NCI-H774 (cell line): ENCODE results near the gene FBXL20.
"Not testable (repeated sequence)": the region's sequence is repeated elsewhere in the genome, so short reads cannot be mapped to it uniquely, and the experiment has no call there.

ENCODE experiments used
- DNase-seq: peaks from one replicate; lab custom pipeline; 2025; lab: John Stamatoyannopoulos, UW

FBXL20 gene

DNA sequence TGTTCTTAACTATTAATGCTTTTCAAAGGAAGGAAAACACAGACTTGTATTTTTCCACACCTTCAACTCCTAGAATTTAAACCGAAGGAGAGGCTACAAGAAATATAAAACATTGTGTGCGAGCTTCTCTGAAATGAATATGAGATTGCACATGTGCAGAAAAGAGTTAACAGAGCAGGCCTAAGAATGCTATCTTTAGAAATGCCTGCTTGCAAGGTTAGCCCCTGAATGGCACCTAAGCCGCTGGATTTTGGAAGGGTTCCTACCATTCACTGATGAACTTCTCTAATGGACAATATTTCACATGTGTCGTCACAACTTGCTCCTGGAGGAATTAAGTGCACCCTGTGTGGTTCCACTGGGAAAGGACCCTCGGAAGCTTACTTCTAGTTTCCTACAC, 69.3 kb downstream of the FBXL20 start:
- no peak for DNase-seq

DNA sequence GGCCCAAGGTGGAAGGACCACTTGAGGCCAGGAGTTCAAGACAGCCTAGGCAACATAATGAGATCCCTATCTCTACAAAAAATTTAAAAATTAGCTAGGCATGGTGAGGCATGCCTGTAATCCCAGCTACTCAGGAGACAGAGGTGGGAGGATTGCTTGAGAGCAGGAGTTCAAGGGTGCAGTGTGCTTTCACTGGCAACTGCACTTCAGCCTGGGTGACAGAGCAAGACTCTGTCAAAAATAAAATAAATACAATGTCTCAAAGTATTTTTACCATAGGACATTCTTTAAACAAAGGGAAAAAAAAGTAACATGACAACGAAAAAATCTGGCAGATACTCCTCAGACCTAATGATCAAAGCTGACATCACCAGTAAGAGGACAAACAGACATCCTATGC, 72.6 kb downstream of the FBXL20 start:
- DNase-seq: no peak

DNA sequence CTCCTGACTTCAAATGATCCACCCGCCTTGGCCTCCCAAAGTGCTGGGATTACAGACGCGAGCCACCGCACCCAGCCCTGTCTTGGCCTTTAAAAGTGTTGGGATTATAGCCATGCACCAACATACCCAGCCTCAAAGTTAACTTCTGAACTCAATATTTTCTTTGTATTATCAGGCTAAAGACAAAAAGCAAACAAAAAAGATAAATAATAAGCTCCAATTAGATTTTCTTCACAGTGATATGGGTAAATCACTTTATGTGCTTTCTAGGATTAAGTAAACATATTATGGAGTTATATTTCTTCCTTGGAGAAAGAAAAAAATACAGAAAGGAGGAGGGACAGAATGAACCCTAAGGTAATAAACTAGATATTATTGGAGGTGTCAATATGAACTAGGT, 74.3 kb downstream of the FBXL20 start:
- no peak for DNase-seq

DNA sequence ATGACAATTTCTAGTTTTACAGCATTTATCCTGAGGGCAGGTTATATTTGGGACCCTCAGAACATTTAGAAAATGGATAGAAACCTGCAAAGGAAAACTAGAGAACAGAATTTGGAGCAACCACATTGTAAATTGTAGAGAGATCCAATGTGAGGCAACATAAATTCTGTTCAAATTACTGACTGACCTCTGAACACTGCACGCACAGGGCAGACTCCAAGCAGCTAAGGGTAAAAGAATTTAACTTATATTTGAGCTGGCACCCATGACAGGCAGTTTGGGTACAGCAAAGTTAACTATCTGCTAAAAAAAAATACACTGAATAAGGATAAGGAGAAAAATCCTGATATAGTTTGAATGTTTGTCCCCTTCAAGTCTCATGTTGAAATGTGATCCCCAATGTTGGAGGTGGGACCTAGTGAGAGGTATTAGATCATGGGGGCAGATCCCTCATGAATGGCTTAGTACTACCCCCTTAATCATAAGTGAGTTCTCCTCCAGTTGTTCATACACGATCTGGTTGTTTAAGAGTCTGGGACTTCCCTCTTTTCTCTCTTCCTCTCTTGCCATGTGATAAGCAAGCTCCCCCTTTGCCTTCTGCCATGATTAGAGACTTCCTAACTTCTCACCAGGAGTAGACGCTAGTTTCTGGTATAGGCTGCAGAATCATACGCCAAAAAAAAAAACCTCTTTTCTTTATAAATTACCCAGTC, 75.7 kb downstream of the FBXL20 start:
- no peak for DNase-seq

DNA sequence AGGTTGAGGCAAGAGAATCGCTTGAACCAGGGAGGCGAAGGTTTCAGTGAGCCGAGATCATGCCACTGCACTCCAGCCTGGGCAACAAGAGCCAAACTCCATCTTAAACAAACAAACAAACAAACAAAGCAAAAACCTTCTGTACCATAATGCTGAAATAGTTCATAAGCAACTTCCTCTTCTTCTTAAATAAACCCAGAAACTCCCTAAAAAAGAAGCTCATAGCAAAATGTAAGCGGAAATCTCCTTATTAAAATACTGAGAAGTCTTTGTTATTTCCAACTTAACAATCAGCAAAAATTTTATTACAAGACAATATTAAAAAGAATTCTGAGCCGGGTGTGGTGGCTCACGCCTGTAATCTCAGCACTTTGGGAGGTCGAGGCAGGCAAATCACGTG, 82.8 kb downstream of the FBXL20 start:
- no peak for DNase-seq

- no peak for DNase-seq
Measured at GRCh38 chr17:39306509-39307212, 94.8 kb downstream of the FBXL20 start.

- no peak for DNase-seq
Measured at GRCh38 chr17:39305978-39306377, 95.4 kb downstream of the FBXL20 start.

DNA sequence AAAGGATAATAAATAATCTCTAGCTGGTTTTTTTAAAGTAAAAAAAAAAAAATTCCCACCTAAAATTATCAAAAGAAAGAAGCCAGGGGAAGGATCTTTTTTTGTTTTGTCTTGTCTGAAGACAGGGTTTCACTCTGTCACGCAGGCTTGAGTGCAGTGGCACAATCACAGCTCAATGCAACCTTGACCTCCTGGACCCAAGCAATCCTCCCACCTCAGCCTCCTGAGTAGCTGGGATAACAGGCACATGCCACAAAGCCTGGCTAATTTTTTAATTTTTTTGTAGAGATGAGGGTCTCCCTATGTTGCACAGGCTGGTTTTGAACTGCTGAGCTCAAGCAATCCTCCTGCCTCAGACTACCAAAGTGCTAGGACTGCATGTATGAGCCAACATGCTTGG, 97.2 kb downstream of the FBXL20 start:
- no peak for DNase-seq

DNA sequence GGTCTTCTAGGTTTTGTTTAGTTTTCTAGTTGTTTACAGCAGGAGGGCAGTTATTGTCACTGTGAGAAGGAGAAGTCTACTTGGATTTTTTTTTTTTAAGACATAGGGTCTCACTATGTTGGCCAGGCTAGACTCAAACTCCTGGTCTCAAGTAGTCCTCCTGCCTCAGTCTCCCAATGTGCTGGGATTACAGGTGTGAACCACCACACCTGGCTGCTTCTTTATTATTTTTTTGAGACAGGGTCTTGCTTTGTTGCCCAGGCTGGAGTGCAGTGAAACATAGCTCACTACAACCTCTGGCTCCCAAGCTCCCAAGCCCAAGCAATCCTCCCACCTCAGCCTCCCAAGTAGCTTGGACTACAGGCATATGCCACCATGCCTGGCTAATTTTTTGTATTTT, 107.4 kb downstream of the FBXL20 start:
- no peak for DNase-seq

- not testable (repeated sequence) for DNase-seq
Measured at GRCh38 chr17:39292546-39292945, 108.9 kb downstream of the FBXL20 start.

DNA sequence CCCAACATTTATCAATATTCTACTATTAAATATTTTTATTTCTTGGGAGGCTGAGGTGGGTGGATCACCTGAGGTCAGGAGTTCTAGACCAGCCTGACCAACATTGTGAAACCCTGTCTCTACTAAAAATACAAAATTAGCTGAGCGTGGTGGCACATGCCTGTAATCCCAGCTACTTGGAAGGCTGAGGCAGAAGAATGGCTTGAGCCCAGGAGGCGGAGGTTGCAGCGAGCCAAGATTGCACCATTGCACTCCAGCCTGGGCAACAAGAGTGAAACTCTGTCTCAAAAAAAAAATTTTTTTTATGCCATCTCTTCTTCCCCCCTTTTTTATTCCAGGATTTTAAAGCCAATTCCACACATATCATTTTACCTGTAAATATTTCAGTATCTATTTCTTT, 114.9 kb downstream of the FBXL20 start:
- DNase-seq: not testable (repeated sequence)

GRCh38 chr17:39284685-39285084, 116.7 kb downstream of the FBXL20 start:
- no peak for DNase-seq

- DNase-seq: no peak
Measured at GRCh38 chr17:39283896-39284295, 117.5 kb downstream of the FBXL20 start.

GRCh38 chr17:39283098-39283497, 118.3 kb downstream of the FBXL20 start:
- no peak for DNase-seq

DNA sequence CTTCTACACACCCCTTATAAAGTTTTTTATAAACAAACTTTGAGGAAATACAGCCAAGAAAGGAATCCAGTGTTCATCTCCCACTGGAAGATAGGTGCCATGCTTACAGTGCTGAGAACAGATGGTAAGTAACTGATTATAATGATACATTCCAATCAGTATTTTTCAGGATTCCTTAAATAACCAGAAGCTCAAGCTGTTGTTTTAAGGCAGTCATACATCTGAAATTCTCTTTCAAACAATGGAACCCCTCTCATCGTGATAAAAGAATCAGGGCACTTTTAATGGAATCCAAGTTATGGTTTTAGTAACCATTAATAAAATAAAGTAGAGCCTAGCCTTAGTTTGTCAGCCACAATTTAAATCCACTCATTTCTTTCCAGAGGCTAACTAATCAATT, 119.6 kb downstream of the FBXL20 start:
- DNase-seq: no peak

DNA sequence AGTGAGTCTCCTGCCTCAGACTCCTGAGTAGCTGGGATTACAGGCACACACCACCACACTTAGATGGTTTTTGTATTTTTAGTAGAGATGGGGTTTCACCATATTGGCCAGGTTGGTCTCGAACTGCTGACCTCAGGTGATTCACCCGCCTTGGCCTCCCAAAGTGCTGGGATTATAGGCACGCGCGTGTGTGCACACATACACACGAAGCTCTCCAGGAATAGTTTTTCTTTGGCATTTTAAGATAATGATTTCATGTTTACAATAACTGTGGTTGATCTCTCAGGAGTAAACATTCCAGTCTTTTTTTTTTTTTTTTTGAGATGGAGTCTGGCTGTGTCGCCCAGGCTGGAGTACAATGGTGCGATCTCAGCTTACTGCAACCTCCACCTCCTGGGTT, 123.2 kb downstream of the FBXL20 start:
- not testable (repeated sequence) for DNase-seq

DNA sequence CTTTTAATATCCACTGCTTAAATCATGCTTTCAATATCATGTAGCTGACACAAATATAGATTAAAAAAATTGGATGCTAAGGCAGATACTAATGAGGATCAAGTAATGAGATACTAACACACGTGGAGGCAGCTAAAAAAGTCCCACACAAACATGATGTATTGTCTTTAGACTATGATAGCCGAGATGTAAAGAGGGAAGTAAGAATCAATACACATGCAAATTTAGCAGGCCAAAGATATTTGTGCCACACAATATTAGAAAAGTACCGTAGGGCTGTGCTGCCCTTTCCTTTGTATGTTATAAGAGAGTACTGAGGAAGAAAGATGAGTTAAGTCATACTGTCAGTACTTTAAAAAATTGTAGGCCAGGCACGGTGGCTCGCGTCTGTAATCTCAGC, 124.3 kb downstream of the FBXL20 start:
- DNase-seq: no peak

DNA sequence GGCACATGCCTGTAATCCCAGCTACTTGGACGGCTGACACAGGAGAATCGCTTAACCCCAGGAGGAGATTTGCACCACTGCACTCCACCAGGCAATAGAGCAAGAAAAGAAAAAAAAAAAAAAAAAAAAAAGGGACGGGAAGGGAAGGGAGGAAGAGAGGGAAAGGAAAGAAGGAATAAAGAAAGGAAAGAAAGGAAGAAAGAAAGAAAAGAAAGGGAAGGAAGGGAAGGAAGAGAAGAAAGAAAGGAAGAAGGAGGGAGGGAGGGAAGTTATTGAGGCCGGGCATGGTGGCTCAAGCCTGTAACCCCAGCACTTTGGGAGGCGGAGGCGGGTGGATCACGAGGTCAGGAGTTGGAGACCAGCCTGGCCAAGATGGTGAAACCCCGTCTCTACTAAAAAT, 125.3 kb downstream of the FBXL20 start:
- no peak for DNase-seq

DNA sequence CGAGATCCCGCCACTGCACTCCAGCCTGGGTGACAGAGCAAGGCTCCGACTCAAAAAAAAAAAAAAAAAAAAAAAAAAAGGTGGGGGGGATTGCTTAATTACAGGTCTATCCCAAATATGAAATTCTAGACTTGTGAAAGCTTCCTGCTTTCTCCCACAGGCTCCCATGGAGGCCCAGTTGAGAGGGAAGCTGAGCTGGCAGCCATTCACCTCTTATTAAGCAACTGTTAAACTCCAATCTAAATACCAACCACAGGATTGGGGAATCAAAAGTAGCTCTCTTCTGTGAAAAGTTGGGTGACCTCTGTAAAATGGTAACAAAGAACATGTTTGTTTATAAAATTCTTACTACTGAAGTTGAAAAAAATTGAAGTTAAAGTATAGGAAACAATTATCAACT, 129.9 kb downstream of the FBXL20 start:
- DNase-seq: no peak

GRCh38 chr17:39270923-39271322, 130.5 kb downstream of the FBXL20 start:
- DNase-seq: no peak

DNA sequence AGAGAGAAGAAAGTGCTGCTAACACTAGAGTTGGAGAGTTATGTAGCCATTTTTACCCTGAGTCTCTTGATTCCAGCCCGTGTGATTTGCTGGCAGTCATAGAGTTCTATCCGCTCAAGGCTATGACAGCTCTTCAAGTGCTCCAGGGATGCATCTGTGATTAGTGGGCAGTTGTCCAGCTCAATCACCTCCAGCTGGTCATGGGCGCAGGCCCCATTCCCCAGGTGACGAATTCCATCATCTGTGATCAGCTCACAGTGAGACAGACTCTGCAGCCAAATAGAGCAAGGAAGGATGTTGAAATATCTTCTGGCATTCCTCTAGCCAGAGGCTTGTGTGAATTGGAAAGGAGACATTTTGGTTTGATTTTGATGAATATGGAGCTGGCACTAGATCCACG, 137.3 kb downstream of the FBXL20 start:
- DNase-seq: no peak

DNA sequence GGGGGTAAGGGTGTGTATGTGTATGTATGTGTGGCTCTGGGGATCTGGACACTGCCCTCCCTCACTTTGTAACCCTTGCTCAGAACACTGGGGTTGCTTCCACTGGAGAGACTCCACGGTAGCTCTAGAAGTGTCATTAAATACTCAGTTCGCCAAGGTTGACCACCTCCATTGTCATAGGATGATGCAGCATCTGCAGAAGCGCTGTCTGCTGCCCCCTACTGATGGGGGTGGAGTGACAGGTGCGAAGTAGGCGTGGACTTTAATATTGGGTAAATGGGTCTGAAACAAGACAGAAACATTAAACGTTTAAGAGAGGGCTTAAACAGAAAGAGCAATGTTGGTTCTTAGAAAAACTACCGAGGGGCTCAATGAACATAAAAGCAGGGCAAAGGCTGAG, 140.1 kb downstream of the FBXL20 start:
- no peak for DNase-seq

- no peak for DNase-seq
Measured at GRCh38 chr17:39252788-39253460, 148.5 kb downstream of the FBXL20 start.
